Activated T-helper 1 cell treated with anti-CD3 and anti-CD28 coated beads, Interleukin-2, amount 50 U/mL, for 16 hours (primary cell): ENCODE measurements around the gene CIB2.

Source experiments
- DNase-seq, 2 donors: peaks; one replicate each; pipeline ENCODE4 v3.0.0-alpha.2; 2020; ENCODE audit warnings: low read depth in 1 of 2, low spot score in 1 of 2

Gene CIB2

GRCh38 chr15:78069462-78070029 is 61.7 kb downstream of the CIB2 start:
- DNase-seq, result no peak

- no peak for DNase-seq
Observed at GRCh38 chr15:78069052-78069414, 62.2 kb downstream of the CIB2 start.

- DNase-seq, result no peak
Observed at GRCh38 chr15:78067328-78068228, 63.7 kb downstream of the CIB2 start.

GRCh38 chr15:78065973-78066946 is 65.0 kb downstream of the CIB2 start:
- no peak for DNase-seq

- DNase-seq, result no peak
Observed at GRCh38 chr15:78065284-78065872, 65.9 kb downstream of the CIB2 start.

GRCh38 chr15:78064544-78064943 is 66.7 kb downstream of the CIB2 start:
- DNase-seq, result no peak

GRCh38 chr15:78063970-78064385 is 67.3 kb downstream of the CIB2 start:
- no peak for DNase-seq

- no peak for DNase-seq
Observed at GRCh38 chr15:78063217-78063616, 68.0 kb downstream of the CIB2 start.

- DNase-seq, result no peak
Observed at GRCh38 chr15:78061963-78062427, 69.2 kb downstream of the CIB2 start.

- DNase-seq, result no peak
Observed at GRCh38 chr15:78060232-78060631, 71.0 kb downstream of the CIB2 start.

GRCh38 chr15:78059110-78059839 is 72.0 kb downstream of the CIB2 start:
- no peak for DNase-seq

GRCh38 chr15:78058401-78058935 is 72.8 kb downstream of the CIB2 start:
- DNase-seq, result no peak

- no peak for DNase-seq
Observed at GRCh38 chr15:78057803-78058202, 73.4 kb downstream of the CIB2 start.

- DNase-seq, result no peak
Observed at GRCh38 chr15:78056714-78057269, 74.5 kb downstream of the CIB2 start.

GRCh38 chr15:78055919-78056713 is 75.1 kb downstream of the CIB2 start:
- DNase-seq, result no peak

- DNase-seq, result no peak
Observed at GRCh38 chr15:78054966-78055365, 76.3 kb downstream of the CIB2 start.
